ENCODE results near the gene IRAG1.

IRAG1 gene

GRCh38 chr11:10664496-10664895, 29.1 kb downstream of the IRAG1 start:
- DNase-seq (ENCODE audit: low spot score), result no peak

DNA sequence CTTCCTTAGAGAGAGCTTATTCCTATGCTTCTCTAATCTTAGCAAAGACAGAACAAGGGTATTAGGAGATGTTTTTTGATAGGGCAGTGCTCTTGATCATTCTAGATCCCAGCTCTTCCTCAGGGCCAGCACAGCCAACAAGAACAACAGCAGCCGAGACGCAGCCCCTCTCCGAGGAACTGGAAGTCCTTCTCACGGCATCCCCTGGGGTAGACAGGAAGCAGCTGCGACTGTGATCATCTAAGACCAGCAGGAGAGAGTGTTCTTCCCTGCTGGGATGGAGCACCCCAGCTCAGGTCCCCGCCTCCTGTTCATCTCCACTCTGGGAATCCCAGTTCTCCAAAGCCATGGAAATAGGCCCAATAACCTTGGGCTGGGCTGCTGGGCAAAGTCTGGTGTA, 29.6 kb downstream of the IRAG1 start:
- no peak for DNase-seq (ENCODE audit: low spot score)

DNA sequence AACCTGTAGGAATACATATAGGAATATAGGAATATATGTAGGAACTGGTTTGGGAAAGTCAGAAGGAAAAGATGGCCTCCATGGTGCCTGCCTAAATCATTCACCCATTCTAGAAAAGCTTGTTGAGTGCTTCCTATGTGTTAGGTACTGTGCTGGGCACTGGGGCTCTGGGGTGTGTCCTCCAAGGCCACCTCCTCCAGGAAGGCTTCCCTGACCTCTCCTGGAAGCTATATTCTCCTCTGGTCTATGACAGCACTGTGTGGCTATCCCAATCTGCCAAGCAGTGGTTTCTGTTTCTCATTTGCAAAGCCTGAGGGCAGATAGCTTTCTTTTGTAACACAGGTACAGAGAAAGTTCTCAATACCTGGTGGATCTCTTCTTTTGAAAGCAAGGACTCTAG, 30.2 kb downstream of the IRAG1 start:
- no peak for DNase-seq (ENCODE audit: low spot score)

GRCh38 chr11:10660323-10660722, 33.2 kb downstream of the IRAG1 start:
- no peak for DNase-seq (ENCODE audit: low spot score)

DNA sequence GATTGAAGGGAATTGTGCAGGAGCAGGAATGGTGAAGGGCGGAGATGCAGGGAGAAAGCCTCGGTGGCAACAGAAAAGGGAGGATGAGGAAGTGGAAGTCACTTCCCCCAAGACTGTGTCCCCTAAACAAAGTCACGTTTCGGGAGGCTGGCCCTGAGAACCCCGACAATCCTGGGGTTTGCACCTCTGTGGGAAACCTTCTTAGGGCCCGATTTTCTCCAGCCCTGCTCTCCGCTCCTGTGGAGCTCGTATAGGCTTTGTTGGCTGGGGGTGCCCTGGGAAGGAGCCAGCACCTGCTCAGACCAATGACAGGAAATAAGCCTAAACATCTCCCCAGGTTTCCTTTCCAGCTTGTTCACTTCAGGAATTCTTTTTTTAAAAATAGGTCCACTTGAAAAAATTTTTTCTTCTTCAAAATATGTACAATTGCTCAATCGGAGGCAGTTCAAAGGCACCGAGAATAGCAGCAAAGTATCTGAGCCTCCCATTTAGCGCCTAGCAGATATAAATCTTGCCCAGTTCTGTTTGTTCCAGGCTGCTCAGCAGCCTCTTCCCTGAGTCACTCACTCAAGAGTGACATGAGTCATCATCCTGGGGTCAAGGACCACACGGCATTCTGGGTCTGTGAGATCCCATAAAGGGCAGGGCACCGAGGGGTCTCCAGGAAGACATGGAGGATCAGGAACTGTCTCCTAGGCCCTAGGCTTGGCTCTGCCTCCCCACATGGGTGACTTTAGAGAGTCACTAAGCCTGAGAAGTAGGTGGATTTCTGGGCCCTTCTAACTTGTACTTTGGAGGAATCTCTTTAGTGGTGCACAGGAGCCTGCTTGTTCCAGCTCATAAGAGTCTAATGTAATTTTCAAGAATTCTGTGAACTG, 34.0 kb downstream of the IRAG1 start:
- no peak for DNase-seq (ENCODE audit: low spot score)

- DNase-seq (ENCODE audit: low spot score), result no peak
Observed at GRCh38 chr11:10658621-10659338, 34.8 kb downstream of the IRAG1 start.

GRCh38 chr11:10657308-10658271, 36.0 kb downstream of the IRAG1 start:
- no peak for DNase-seq (ENCODE audit: low spot score)

- DNase-seq (ENCODE audit: low spot score), result no peak
Observed at GRCh38 chr11:10655943-10656576, 37.5 kb downstream of the IRAG1 start.

- no peak for DNase-seq (ENCODE audit: low spot score)
Observed at GRCh38 chr11:10655227-10655626, 38.3 kb downstream of the IRAG1 start.

DNA sequence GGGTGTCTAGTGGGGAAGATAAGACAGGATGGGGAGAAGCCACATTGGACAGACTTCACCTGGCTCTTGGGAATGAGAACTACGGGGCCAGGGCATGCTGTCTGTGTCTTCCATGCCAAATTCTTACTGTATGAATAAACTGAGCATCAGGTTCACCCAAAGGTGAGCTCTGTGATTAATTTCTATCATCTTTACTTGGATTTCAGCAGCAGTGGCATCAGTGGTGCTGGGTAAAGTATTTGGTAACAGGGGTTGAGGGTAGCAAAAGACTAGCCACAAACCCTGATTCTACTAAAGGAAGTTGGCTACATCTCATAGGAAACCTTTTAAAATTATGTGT, 38.8 kb downstream of the IRAG1 start:
- DNase-seq (ENCODE audit: low spot score), result no peak

- DNase-seq (ENCODE audit: low spot score), result peak; percentile 74
Observed at GRCh38 chr11:10653946-10654810, 39.4 kb downstream of the IRAG1 start.

- DNase-seq (ENCODE audit: low spot score), result no peak
Observed at GRCh38 chr11:10653261-10653660, 40.3 kb downstream of the IRAG1 start.

GRCh38 chr11:10651656-10652361, 41.7 kb downstream of the IRAG1 start:
- DNase-seq (ENCODE audit: low spot score), result no peak

DNA sequence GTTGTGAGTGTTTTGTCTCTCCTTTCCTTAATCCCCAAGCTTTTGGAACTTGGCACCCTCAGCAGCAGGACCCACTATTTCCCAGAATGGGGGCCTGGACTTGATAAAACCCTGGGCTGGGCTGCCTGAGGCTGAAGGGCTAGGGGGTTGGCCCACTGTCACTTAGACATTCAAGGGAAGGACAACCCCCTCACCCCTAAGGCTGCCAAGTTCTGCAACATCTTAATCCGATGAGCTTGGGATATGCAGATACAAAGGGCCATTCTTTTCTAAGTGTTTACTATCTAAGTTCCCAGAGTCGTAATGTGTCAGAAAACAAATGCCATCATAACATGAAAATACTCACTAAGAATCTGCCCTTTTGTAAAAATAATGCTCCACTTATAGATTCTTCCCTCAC, 42.9 kb downstream of the IRAG1 start:
- DNase-seq (ENCODE audit: low spot score), result no peak

DNA sequence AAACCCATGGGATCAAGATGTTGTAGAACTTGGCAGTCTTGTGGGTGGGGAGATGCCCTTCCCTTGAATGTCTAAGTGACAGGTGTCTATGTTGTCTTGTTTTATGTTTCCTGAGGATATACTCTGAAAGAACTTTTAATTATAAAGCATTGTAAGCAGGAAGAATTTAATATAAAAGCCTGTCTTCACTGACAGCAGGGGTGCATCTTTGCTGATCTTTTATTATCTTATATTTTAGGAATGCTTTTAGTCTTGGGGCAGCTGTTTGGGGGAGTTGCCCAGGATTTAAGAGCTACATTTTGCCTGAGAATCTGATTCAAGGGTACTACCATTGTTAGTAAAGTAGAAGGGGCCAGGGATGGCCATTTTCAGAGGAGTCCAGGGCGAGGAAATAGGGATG, 43.4 kb downstream of the IRAG1 start:
- no peak for DNase-seq (ENCODE audit: low spot score)

DNA sequence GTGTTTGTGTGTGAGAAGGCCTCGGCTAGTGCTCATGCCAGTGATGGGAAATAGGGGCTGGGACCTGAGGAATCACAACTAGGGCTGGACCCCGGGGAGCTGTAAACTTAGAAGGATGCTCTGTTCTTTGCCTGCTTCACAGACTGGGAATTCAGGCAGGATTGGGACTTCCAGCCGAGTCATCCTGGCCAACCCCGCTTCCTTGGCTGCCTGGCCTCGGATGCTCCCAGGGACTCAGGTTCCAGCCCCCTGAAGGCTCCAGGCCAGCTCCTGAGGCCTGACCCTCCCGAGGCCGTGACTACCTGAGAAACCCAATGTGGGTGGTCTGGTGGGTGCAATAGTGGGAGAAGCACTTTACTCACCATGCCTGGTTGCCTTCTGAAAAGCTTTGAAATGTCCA, 44.7 kb downstream of the IRAG1 start:
- DNase-seq (ENCODE audit: low spot score), result no peak

DNA sequence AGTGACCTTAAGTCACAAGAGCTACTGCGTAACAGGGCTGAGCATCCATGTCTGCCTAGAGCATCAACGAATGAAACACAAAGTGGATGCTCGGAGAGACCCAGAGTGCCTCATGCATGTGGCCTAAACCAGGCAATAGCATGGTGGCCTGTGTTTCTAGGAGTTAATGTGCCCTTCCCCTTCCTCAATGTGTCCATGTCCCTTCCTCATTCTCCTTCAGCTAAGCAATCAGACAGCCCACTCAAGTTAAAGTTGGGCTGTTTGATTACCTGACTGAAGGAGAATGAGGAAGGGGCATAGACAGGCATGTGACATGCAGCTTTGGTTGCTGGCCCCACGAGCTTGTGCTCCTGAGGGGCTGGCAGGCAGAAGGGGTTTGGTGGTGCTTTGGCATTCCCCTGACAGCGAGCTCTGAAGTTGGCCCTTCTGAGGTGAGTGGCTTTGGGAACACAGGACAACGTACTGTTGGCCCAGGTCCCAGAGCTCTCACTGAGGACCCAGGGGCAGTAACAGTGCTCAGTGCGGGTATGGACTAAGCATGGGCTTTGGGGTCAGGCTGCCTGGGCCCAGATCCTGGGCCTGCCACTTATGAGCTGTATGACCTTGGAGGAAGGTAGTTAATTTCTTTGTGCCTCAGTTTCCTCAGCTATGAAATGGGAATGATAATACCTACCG, 46.7 kb downstream of the IRAG1 start:
- DNase-seq (ENCODE audit: low spot score), result no peak

DNA sequence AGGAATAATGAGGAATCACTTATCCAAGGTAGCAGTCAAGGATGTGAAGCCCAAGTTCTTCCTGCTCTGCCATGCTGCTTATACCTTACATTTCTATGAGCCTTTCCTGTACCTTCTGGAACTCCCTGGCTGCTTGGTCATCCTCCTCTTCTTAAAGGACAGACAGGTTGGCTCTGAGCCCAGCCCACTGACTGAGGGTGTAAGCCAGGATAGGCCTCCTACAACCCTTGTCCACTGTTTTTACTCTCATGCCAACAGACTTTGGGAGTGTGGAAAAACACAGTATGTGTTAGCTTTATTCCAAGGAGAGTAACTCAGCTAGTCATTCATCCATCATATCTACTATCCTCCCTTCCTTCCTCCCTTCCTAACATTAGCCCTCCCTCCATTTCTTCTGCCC, 47.5 kb downstream of the IRAG1 start:
- no peak for DNase-seq (ENCODE audit: low spot score)

DNA sequence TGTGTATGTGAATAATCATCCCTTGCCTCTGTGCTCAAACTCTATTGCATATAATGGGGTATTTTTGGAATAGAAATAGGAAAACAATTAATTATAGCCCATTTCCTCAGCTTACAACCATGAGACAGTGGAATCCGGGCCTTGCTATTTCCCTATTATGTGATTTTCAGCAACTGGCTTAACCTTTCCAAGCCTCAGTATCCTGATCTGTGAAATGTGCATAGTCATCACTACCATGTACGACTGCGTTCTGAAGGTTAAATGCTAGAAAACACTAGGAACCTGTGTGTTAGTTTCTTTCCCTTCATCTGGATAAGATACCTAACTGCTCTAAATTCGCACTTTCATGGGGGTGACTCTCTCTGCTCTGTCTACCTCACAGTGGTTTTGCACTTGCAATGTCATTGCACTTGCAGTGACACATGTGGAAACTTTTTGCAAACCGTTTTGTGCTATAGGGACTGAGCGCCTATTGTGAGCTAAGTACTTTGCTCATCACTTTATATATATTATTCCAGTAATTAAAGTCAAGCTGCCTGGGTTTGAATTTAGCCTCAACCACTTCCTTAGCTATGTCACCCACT, 48.3 kb downstream of the IRAG1 start:
- DNase-seq (ENCODE audit: low spot score), result no peak
